ENCODE results near the gene PHF2.

Gene PHF2

GRCh38 chr9:93576258-93577077 is at the start of gene PHF2:
TSS of gene PHF2 (plus strand) at chr9:93576584. CDS start at chr9:93576774, 190 bp downstream.
- DNase-seq (ENCODE audit: low read depth) = no peak

DNA sequence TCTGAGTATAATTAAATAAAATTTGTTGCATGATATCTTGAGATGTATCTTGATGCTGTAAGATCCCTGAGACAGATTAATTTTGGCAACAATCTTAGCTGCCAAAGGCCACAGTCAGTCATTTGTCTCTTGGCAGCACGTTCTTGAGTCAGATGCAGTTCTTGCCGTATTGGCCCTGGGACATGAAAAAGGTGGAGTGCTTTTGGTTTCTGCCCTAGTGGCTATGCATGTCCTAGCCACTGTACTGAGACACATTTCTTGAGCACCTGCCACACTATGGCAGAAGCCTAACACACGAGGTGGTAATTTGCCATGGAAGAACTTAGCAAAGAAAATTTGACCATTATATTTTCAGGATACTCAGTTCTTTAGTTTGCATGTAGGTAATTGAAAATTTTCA is 45.0 kb upstream of the PHF2 start:
- no peak for DNase-seq (ENCODE audit: low read depth)

GRCh38 chr9:93532141-93532540 is 44.2 kb upstream of the PHF2 start:
- DNase-seq (ENCODE audit: low read depth) = no peak

DNA sequence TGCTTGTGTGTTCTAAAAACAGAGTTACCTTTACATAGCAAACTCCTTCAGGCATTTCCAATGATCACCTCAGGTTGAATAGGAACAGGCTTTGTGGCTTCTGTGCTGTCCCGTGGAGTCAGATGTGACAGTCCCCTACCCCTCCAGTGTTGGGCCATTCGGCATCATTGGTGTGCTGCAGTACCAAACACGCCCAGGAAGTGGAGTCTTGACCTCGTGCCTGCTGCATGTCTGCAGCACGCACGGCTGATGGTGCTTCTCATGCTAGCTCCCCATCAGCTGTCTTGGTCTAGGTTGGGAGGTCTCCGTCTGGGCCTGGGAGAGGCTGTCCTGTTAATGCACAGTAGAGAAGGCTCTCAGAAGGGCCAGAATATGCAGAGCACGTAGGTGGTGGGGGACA is 42.5 kb upstream of the PHF2 start:
- no peak for DNase-seq (ENCODE audit: low read depth)

- no peak for DNase-seq (ENCODE audit: low read depth)
Observed at GRCh38 chr9:93536167-93536566, 40.2 kb upstream of the PHF2 start.

DNA sequence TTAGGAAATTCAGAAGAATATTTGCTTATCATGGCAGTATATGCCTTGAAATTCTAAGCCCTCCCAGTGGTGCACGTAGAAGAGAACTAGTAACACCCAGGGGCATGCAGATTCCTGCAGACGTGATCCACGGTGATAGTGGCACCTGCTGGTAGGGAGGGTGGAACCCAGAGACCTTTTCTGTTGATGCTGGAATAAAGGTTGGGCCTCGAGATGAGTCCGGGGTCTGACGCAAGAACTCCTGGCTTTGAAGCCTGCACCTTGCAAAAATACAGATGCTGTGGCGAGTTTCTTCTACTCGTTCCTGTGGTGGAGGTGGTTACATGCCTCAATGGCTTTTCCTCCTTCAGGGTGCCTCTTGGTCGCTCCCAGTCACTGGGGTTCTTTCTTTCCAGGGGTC is 39.5 kb upstream of the PHF2 start:
- no peak for DNase-seq (ENCODE audit: low read depth)

DNA sequence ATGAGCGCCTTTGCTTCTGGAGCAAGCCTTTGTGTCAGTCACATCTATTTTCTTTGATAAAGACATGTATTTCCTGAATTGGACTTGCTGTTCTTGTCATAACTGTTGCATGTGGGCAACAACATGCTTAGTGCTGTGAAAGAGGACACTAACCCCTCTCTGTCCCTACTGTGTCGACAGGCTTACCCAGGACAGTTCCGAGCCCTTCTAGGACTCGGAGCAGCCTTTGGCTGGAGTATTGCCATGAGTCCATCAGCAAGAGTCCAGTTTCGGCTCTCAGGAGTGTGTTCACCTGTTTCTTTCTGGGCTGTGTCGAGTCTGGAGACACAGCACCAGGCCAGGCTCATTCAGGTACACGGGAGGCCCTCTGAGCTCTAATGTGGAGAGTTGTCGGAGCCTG is 36.1 kb upstream of the PHF2 start:
- no peak for DNase-seq (ENCODE audit: low read depth)

DNA sequence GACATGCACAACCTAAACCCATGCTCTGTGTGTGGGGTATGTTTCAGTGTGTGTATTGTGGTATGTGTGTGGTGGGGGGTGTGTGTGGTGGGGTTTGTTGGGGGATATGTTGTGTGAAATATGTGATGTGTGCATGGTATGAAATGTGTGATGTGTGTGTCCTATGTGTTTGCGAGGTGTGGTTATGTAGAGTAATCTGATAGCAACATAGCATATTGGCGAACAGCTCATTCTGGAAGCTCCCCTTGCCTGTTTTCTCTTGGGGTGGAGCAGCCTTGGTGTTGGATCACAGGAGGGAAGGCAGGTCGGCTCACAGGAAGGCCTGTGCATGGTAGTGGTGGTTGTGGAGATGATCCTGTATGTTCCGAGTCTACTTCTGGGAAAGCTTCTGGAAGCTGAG is 35.4 kb upstream of the PHF2 start:
- no peak for DNase-seq (ENCODE audit: low read depth)

- no peak for DNase-seq (ENCODE audit: low read depth)
Observed at GRCh38 chr9:93541581-93542349, 34.6 kb upstream of the PHF2 start.

DNA sequence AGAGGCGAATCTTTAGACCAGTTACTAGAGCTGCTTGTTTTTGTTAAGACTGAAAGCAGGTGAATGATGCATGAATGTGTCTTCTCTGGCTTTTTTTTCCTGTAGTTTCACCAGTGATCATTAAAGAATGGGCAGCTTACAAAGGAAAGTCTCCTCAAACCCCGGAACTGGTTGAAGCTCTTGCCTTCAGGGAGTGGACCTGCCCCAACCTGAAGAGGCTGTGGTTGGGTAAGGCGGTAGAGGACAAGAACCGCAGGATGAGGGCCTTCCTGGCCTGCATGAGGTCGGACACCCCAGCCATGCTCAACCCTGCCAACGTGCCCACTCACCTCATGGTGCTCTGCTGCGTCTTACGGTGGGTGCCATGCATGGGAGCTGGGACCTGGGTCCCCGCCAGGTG is 33.3 kb upstream of the PHF2 start:
- DNase-seq (ENCODE audit: low read depth) = no peak

GRCh38 chr9:93546356-93546755 is 30.0 kb upstream of the PHF2 start:
- DNase-seq (ENCODE audit: low read depth) = no peak

DNA sequence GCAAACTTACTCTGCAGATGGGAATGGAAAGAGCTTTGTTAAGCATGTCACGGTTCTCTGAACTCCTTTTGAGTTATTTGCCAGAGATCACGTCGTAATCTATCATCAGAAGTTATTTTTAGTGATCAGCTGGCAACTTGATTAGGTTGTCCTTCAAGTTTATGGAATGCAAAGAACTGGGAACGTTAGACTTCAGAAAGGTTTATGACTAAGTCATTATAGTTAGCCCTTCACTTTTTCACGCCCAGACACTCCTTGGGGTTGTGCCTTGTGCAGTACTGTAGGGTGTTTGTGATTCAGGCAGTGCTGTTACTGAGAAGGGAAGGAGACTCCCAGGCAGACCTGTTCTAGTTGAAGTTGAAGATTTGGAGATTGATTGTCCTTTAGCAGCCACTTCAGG is 26.8 kb upstream of the PHF2 start:
- no peak for DNase-seq (ENCODE audit: low read depth)

GRCh38 chr9:93552923-93553322 is 23.5 kb upstream of the PHF2 start:
- no peak for DNase-seq (ENCODE audit: low read depth)

GRCh38 chr9:93555370-93555769 is 21.0 kb upstream of the PHF2 start:
- DNase-seq (ENCODE audit: low read depth) = no peak

DNA sequence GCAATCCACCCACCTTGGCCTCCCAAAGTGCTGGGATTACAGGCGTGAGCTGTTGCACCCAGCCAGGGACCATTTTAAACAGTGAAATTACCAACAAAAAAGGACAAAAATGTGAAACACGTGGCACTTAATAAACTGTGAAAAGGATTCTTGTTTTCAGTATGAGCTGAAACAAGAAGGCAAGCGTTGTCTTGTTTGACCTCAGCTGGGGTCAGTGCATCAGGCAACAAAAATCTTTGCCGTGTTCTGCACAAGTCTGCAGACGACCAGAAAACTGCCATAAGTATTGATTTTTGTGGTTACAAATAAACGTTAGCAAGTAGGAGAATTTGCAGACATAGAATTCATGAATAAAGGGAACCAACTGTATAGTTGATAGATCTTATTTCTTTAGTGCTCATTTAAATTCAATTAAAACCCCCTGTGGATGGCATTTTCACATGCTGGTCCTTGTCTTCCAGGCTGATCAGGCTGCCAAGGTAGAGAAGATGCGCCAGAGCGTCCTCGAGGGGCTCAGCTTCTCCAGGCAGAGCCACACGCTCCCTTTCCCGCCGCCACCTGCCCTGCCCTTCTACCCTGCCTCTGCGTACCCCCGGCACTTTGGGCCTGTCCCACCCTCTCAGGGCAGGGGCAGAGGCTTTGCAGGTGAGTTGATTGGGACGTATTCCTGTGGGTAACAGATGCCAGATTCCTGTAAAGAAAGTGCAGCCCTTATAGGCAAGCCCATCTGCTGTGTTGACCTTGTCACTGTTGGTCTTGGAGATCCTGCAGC is 18.8 kb upstream of the PHF2 start:
- no peak for DNase-seq (ENCODE audit: low read depth)

- DNase-seq (ENCODE audit: low read depth) = no peak
Observed at GRCh38 chr9:93558503-93558902, 17.9 kb upstream of the PHF2 start.

DNA sequence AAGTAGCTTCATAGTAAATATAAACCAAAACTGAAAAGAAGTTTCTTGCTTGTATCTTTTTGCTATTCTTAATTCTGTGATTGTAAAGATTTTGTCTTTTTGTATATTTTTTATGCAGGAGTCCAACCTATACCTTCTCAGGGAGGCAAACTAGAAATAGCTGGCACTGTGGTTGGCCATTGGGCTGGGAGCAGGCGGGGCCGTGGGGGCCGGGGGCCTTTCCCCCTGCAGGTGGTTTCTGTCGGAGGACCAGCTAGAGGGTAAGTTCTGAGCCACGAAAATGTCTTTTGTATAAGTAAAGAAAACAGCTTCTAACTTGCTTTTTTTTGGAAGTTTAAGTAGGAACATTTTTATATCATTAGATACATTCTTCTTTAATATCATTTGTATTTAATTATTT is 15.4 kb upstream of the PHF2 start:
- no peak for DNase-seq (ENCODE audit: low read depth)

DNA sequence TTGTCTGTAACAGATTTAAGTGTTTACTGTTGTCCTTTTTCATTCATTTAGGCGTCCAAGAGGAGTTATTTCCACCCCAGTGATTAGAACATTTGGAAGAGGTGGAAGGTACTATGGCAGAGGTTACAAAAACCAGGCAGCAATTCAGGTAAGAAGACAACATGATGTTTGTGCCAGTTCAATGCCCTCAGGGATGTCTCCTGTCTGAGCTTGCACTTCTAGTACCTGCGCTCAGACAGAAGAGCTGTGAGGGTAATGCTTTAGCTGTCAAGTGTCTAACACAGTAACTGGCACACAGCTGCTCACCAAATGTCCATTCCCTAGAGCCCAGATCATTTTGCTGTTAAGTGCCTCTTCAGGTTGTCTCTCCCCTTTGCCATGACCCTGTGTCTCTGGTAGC is 14.2 kb upstream of the PHF2 start:
- no peak for DNase-seq (ENCODE audit: low read depth)

DNA sequence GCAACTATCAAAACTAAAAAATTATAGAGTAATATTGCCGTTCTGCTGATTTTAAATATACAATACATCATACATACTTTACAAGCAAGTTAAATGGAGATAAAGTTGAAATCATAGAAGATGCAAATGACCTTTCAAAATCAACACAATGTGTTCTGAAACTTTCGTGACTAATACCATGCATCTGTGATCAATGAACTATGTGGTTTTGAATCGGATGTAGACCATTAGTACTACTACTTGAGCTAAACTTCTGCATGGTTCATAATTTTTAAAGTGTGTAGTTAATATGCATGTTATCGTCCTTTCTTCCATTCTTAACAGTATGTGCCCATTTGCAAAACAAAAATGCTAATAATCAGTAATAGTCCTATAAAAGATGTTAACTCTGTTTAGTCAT is 11.3 kb upstream of the PHF2 start:
- DNase-seq (ENCODE audit: low read depth) = no peak

GRCh38 chr9:93566408-93567270 is 9.7 kb upstream of the PHF2 start:
- DNase-seq (ENCODE audit: low read depth) = peak; percentile 96

GRCh38 chr9:93567271-93567959 is 9.0 kb upstream of the PHF2 start:
- no peak for DNase-seq (ENCODE audit: low read depth)
